Motor neuron (in vitro differentiated cells): ENCODE results near the gene EXOC2. TPM values are rescaled to one million over a fixed set of nuclear protein-coding genes. Genes with fewer than 3 reads are reported as not detected.

ENCODE experiments used
- ATAC-seq, 8 experiments: fragments of 200-7000 bp; cut with Tn5 transposase; replicated peaks in 6 of 8; 2 replicates each; pipeline ENCODE4 v1.8.0; 2021; ENCODE audit warnings: mild to moderate bottlenecking in 8 of 8, moderate library complexity in 8 of 8
- H3K27ac ChIP-seq, 2 donors: fragments of 250-450 bp; sonication (Bioruptor Pico); 2 replicates each; pipeline ENCODE4 v1.9.0; 2021; ENCODE audit warnings: antibody characterized with exemption in 2 of 2, mild to moderate bottlenecking in 2 of 2, moderate library complexity in 1 of 2
- H3K4me1 ChIP-seq, 2 donors: fragments of 250-450 bp; sonication (Bioruptor Pico); replicated peaks in 1 of 2; 2 replicates each; pipeline ENCODE4 v1.6.1; 2021; ENCODE audit warnings: antibody characterized with exemption in 2 of 2, mild to moderate bottlenecking in 2 of 2, moderate library complexity in 1 of 2
- H3K4me3 ChIP-seq, 5 donors: fragments of 250-450 bp; sonication (Bioruptor Pico); 2 replicates each; pipeline ENCODE4 v1.9.0; 2021; ENCODE audit warnings: antibody characterized with exemption in 5 of 5, mild to moderate bottlenecking in 5 of 5, moderate library complexity in 4 of 5
- WGBS, 10 experiments: fragments of 450-650 bp; shearing (Covaris generic); methylation state at CpG; one replicate each; pipeline ENCODE4 v1.0.0; 2022; 5-methylcytosine and 5-hydroxymethylcytosine counted together
- in situ Hi-C, 9 experiments: fragments of 400-800 bp; cut with MboI; loops; one replicate each; pipeline ENCODE4 v1.15.0; 2021; ENCODE audit warnings: low sequenced_read_pairs in 9 of 9, low pct_unique_long_range_greater_than_20kb in 2 of 9; ENCODE audit not compliant: unreplicated experiment in 9 of 9
- total RNA-seq, 8 experiments: library from RNA; unstranded; fragments of 300-600 nt; gene quantifications; 2 replicates each; pipeline versions ENCODE4 v1.2.3 to v1.2.4, GENCODE V29; 2022

EXOC2 gene
- total RNA-seq, 8 experiments from 2014 or later: 18.0 to 40.8 (median 20.9) TPM

- ATAC-seq: no peak
- WGBS, 10 experiments: 46 to 85% (median 78%) methylated on average over 2 to 13 of the region's 28 CpGs; no CpG with 5 or more reads in 3 of the 10 experiments
- in situ Hi-C loops: no loop called here
- H3K4me3 ChIP-seq: no peak overlapping the region
- H3K27ac ChIP-seq: no peak overlapping the region
- no peaks in the 10 kb centered on the region for H3K4me1 ChIP-seq
Observed at GRCh38 chr6:446418-447366, 246.2 kb downstream of the EXOC2 start.

- Histone ChIP-seq H3K4me3 (no peak overlapping the region), H3K4me1 (no peaks in the 10 kb centered on the region), H3K27ac (no peak overlapping the region)
- 21 to 74% (median 68%) methylated on average over 1 to 5 of the region's 11 CpGs; no CpG with 5 or more reads in 6 of the 10 experiments for WGBS, 10 experiments
- no peak for ATAC-seq
- in situ Hi-C loops: no loop called here
Observed at GRCh38 chr6:445571-446417, 247.1 kb downstream of the EXOC2 start.

- WGBS, 10 experiments: 0 to 100% (median 71%) methylated on average over 1 to 11 of the region's 18 CpGs; no CpG with 5 or more reads in 2 of the 10 experiments
- ATAC-seq: peak in 2 of 8 experiments; percentile 38 to 81
- no peak overlapping the region for H3K27ac ChIP-seq
- H3K4me3 ChIP-seq: no peak overlapping the region
- in situ Hi-C loops: no loop called here
- no peaks in the 10 kb centered on the region for H3K4me1 ChIP-seq
Observed at GRCh38 chr6:444653-445275, 248.2 kb downstream of the EXOC2 start.

- no peak for ATAC-seq
- H3K4me1 ChIP-seq: no peaks in the 10 kb centered on the region
- H3K27ac ChIP-seq: no peak overlapping the region
- in situ Hi-C loops: no loop called here
- no peak overlapping the region for H3K4me3 ChIP-seq
- WGBS, 10 experiments: 73 to 100% (median 80%) methylated on average over 1 to 7 of the region's 19 CpGs; no CpG with 5 or more reads in 5 of the 10 experiments
Observed at GRCh38 chr6:443621-444159, 249.2 kb downstream of the EXOC2 start.

- no peak overlapping the region for H3K4me3 ChIP-seq
- H3K27ac ChIP-seq: no peak overlapping the region
- no peaks in the 10 kb centered on the region for H3K4me1 ChIP-seq
- in situ Hi-C loops: no loop called here
- 50 to 100% (median 82%) methylated on average over 1 to 5 of the region's 12 CpGs; no CpG with 5 or more reads in 4 of the 10 experiments for WGBS, 10 experiments
- no peak for ATAC-seq
Observed at GRCh38 chr6:441126-441920, 251.6 kb downstream of the EXOC2 start.

- peak in 2 of 8 experiments; percentile 11 to 19 for ATAC-seq
- Histone ChIP-seq H3K4me3 (no peak overlapping the region), H3K4me1 (no peaks in the 10 kb centered on the region), H3K27ac (no peak overlapping the region)
- in situ Hi-C loops: no loop called here
- WGBS, 10 experiments: 6 to 100% (median 73%) methylated on average over 1 to 7 of the region's 9 CpGs; no CpG with 5 or more reads in 1 of the 10 experiments
Observed at GRCh38 chr6:439641-440167, 253.2 kb downstream of the EXOC2 start.

GRCh38 chr6:438634-439170 is 254.2 kb downstream of the EXOC2 start:
- no peak overlapping the region for H3K27ac ChIP-seq
- ATAC-seq: no peak
- 40 to 95% (median 65%) methylated on average over 3 to 10 of the region's 12 CpGs; no CpG with 5 or more reads in 1 of the 10 experiments for WGBS, 10 experiments
- in situ Hi-C loops: no loop called here
- no peak overlapping the region for H3K4me3 ChIP-seq
- no peaks in the 10 kb centered on the region for H3K4me1 ChIP-seq

- Histone ChIP-seq H3K4me3 (no peak overlapping the region), H3K27ac (no peak overlapping the region), H3K4me1 (no peaks in the 10 kb centered on the region)
- in situ Hi-C loops: no loop called here
- WGBS, 10 experiments: 60 to 100% (median 92%) methylated on average over 1 to 5 of the region's 6 CpGs; no CpG with 5 or more reads in 6 of the 10 experiments
- ATAC-seq: no peak
Observed at GRCh38 chr6:437037-437392, 255.9 kb downstream of the EXOC2 start.

GRCh38 chr6:436308-437036 is 256.5 kb downstream of the EXOC2 start:
- Histone ChIP-seq H3K4me1 (no peaks in the 10 kb centered on the region), H3K27ac (no peak overlapping the region), H3K4me3 (no peak overlapping the region)
- peak in 3 of 8 experiments; percentile 52 to 95 (median 94) for ATAC-seq
- 8 to 100% (median 85%) methylated on average over 1 to 14 of the region's 25 CpGs; no CpG with 5 or more reads in 2 of the 10 experiments for WGBS, 10 experiments
- in situ Hi-C loops: no loop called here

GRCh38 chr6:435441-436307 is 257.3 kb downstream of the EXOC2 start:
- in situ Hi-C loops: no loop called here
- H3K4me3 ChIP-seq: no peak overlapping the region
- no peaks in the 10 kb centered on the region for H3K4me1 ChIP-seq
- ATAC-seq: no peak
- 80 to 100% (median 94%) methylated on average over 1 to 18 of the region's 50 CpGs; no CpG with 5 or more reads in 4 of the 10 experiments for WGBS, 10 experiments
- no peak overlapping the region for H3K27ac ChIP-seq
